ENCODE measurements around the gene ARHGAP1.

ARHGAP1 gene

GRCh38 chr11:46698597-46698996 is 1.8 kb downstream of the ARHGAP1 start:
- H3K9me3 ChIP-seq (ENCODE audit: insufficient read depth, low read length): no peaks in the 10 kb centered on the region
- H3K4me3 ChIP-seq (ENCODE audit: insufficient read length, low read depth): no peak overlapping the region
- TF ChIP-seq YY1 (IDR thresholded peaks at IDR 0.05; ENCODE audit: insufficient read depth, insufficient read length): no peak
- TF ChIP-seq ZNF274 (IDR thresholded peaks at IDR 0.05; ENCODE audit: low read depth, low read length): no peak
- TF ChIP-seq SUZ12 (IDR thresholded peaks at IDR 0.05; ENCODE audit: extremely low read depth, insufficient read depth, insufficient read length): no peak
- H3K36me3 ChIP-seq (ENCODE audit: insufficient read depth, insufficient read length, low read length): peaks cover 49% of the 10 kb centered on the region
- peaks cover 11% of the 10 kb centered on the region for H3K4me1 ChIP-seq (ENCODE audit: insufficient read depth, insufficient read length)
- H3K9ac ChIP-seq (ENCODE audit: insufficient read length, low read depth): no peak overlapping the region
- DNase-seq (ENCODE audit: low read depth, low spot score): no peak
- H3K27me3 ChIP-seq (ENCODE audit: insufficient read depth, insufficient read length): no peaks in the 10 kb centered on the region

- Histone ChIP-seq H3K27me3 (ENCODE audit: insufficient read depth, insufficient read length) (no peaks in the 10 kb centered on the region), H3K36me3 (ENCODE audit: insufficient read depth, insufficient read length, low read length) (peaks cover 47% of the 10 kb centered on the region), H3K9me3 (ENCODE audit: insufficient read depth, low read length) (no peaks in the 10 kb centered on the region), H3K9ac (ENCODE audit: insufficient read length, low read depth) (no peak overlapping the region), H3K4me3 (ENCODE audit: insufficient read length, low read depth) (no peak overlapping the region), H3K4me1 (ENCODE audit: insufficient read depth, insufficient read length) (peaks cover 11% of the 10 kb centered on the region)
- no peak for DNase-seq (ENCODE audit: low read depth, low spot score)
- TF ChIP-seq ZNF274 (IDR thresholded peaks at IDR 0.05; ENCODE audit: low read depth, low read length): no peak
- TF ChIP-seq YY1 (IDR thresholded peaks at IDR 0.05; ENCODE audit: insufficient read depth, insufficient read length): no peak
- no peak for TF ChIP-seq SUZ12 (IDR thresholded peaks at IDR 0.05; ENCODE audit: extremely low read depth, insufficient read depth, insufficient read length)
These were observed 2.7 kb downstream of the ARHGAP1 start for GRCh38 chr11:46697723-46698122.

GRCh38 chr11:46697303-46697702 is 3.1 kb downstream of the ARHGAP1 start:
- no peaks in the 10 kb centered on the region for H3K9me3 ChIP-seq (ENCODE audit: insufficient read depth, low read length)
- no peak overlapping the region for H3K4me3 ChIP-seq (ENCODE audit: insufficient read length, low read depth)
- H3K27me3 ChIP-seq (ENCODE audit: insufficient read depth, insufficient read length): no peaks in the 10 kb centered on the region
- peaks cover 45% of the 10 kb centered on the region for H3K36me3 ChIP-seq (ENCODE audit: insufficient read depth, insufficient read length, low read length)
- DNase-seq (ENCODE audit: low read depth, low spot score): no peak
- no peak for TF ChIP-seq YY1 (IDR thresholded peaks at IDR 0.05; ENCODE audit: insufficient read depth, insufficient read length)
- H3K4me1 ChIP-seq (ENCODE audit: insufficient read depth, insufficient read length): peaks cover 11% of the 10 kb centered on the region
- H3K9ac ChIP-seq (ENCODE audit: insufficient read length, low read depth): no peak overlapping the region

DNA sequence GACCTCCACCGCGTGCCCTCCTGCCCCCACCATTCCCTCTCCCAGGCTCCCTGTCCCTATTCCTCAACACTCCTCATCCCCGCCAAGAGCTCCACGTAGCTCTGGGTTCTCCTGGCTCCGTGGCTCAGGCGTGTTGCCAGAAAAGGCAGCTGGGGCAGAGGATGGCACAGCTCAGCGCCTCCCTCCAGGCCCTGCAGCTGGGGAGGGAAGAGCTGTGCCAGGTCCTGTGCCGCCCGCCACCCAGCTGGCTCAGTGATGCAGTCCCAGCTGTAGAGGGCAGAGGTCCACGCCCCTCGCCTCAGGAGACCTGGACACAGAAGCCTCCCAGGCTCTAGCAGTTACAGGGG is 4.2 kb downstream of the ARHGAP1 start:
- no peak for TF ChIP-seq ZNF274 (IDR thresholded peaks at IDR 0.05; ENCODE audit: low read depth, low read length)
- TF ChIP-seq YY1 (IDR thresholded peaks at IDR 0.05; ENCODE audit: insufficient read depth, insufficient read length): no peak
- no peak for TF ChIP-seq SUZ12 (IDR thresholded peaks at IDR 0.05; ENCODE audit: extremely low read depth, insufficient read depth, insufficient read length)
- Histone ChIP-seq H3K4me3 (ENCODE audit: insufficient read length, low read depth) (no peak overlapping the region), H3K9ac (ENCODE audit: insufficient read length, low read depth) (no peak overlapping the region), H3K4me1 (ENCODE audit: insufficient read depth, insufficient read length) (peaks cover 11% of the 10 kb centered on the region), H3K27me3 (ENCODE audit: insufficient read depth, insufficient read length) (no peaks in the 10 kb centered on the region), H3K36me3 (ENCODE audit: insufficient read depth, insufficient read length, low read length) (peaks cover 44% of the 10 kb centered on the region), H3K9me3 (ENCODE audit: insufficient read depth, low read length) (no peaks in the 10 kb centered on the region)
- no peak for DNase-seq (ENCODE audit: low read depth, low spot score)

DNA sequence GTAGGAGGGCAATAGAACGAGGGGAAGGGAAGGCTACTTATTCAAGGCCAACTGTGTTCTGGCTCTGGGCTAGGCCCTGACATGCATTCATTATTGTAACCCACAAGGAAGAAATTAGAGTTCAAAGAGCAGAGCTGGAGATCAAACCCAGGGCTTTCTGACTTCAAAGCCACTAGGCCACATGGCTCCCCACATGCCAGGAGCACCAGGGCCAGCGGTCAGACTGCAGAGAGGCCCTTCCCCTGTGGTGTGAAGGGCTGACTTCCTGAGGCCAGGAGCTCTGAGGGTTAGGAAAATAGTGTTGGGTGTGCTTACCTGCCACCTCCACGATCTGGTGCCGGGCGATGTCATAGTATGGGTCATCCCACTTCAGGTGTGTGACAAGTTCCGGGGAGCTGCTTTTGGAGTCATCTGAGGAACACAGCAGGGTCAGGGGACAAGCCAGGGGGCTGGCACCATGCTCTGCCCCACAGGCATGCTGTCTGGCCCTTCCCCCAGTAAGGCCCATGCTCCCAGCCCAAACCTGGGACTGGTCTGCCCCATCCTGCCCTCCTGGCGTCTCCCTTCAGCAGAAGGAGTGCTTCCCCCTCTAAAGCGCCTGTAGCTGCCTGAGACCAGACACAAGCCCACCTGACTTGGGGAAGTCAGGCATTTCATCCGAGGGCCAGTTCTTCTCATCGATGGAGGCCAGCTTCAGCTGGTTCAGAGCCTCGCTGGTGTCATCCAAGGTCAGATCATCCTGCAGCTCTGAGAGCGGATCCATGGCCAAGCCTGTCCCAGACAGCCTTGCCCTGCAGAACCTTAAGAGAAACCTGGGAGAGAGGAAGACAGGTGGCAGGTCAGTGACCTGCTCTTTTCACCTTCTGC is 4.8 kb downstream of the ARHGAP1 start:
- Histone ChIP-seq H3K4me1 (ENCODE audit: insufficient read depth, insufficient read length) (peaks cover 11% of the 10 kb centered on the region), H3K36me3 (ENCODE audit: insufficient read depth, insufficient read length, low read length) (peaks cover 50% of the 10 kb centered on the region), H3K27me3 (ENCODE audit: insufficient read depth, insufficient read length) (no peaks in the 10 kb centered on the region), H3K9me3 (ENCODE audit: insufficient read depth, low read length) (no peaks in the 10 kb centered on the region), H3K4me3 (ENCODE audit: insufficient read length, low read depth) (no peak overlapping the region), H3K9ac (ENCODE audit: insufficient read length, low read depth) (no peak overlapping the region)
- DNase-seq (ENCODE audit: low read depth, low spot score): no peak
- TF ChIP-seq SUZ12 (IDR thresholded peaks at IDR 0.05; ENCODE audit: extremely low read depth, insufficient read depth, insufficient read length) (no peak), ZNF274 (IDR thresholded peaks at IDR 0.05; ENCODE audit: low read depth, low read length) (no peak), YY1 (IDR thresholded peaks at IDR 0.05; ENCODE audit: insufficient read depth, insufficient read length) (no peak)

- peaks cover 11% of the 10 kb centered on the region for H3K4me1 ChIP-seq (ENCODE audit: insufficient read depth, insufficient read length)
- H3K27me3 ChIP-seq (ENCODE audit: insufficient read depth, insufficient read length): no peaks in the 10 kb centered on the region
- H3K9ac ChIP-seq (ENCODE audit: insufficient read length, low read depth): no peak overlapping the region
- peaks cover 55% of the 10 kb centered on the region for H3K36me3 ChIP-seq (ENCODE audit: insufficient read depth, insufficient read length, low read length)
- no peaks in the 10 kb centered on the region for H3K9me3 ChIP-seq (ENCODE audit: insufficient read depth, low read length)
- no peak for DNase-seq (ENCODE audit: low read depth, low spot score)
- no peak overlapping the region for H3K4me3 ChIP-seq (ENCODE audit: insufficient read length, low read depth)
- TF ChIP-seq ZNF274 (IDR thresholded peaks at IDR 0.05; ENCODE audit: low read depth, low read length): no peak
- TF ChIP-seq YY1 (IDR thresholded peaks at IDR 0.05; ENCODE audit: insufficient read depth, insufficient read length): no peak
- TF ChIP-seq SUZ12 (IDR thresholded peaks at IDR 0.05; ENCODE audit: extremely low read depth, insufficient read depth, insufficient read length): no peak
These were observed 5.8 kb downstream of the ARHGAP1 start for GRCh38 chr11:46694607-46695006.

DNA sequence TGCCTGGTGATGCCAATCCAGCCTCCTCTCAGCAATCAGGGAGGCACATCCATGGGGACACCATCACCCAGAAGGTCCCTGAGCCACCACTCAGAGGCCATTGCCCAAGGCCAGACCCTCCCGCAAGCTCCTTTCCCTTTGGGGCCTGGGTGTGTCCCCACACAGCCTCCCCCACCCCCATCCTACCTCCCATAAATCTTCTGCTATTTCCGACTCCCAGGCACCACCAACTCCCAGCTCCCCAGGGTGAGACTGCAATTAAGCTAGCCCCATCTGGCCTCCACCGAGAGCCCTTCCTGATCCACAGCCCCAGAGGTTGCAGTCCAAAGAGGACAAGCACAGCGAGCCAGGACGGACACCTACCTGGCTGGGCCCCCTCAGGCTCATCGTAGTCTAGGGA is 6.3 kb downstream of the ARHGAP1 start:
- TF ChIP-seq SUZ12 (IDR thresholded peaks at IDR 0.05; ENCODE audit: extremely low read depth, insufficient read depth, insufficient read length) (no peak), ZNF274 (IDR thresholded peaks at IDR 0.05; ENCODE audit: low read depth, low read length) (no peak), YY1 (IDR thresholded peaks at IDR 0.05; ENCODE audit: insufficient read depth, insufficient read length) (no peak)
- peaks cover 58% of the 10 kb centered on the region for H3K36me3 ChIP-seq (ENCODE audit: insufficient read depth, insufficient read length, low read length)
- H3K27me3 ChIP-seq (ENCODE audit: insufficient read depth, insufficient read length): no peaks in the 10 kb centered on the region

More for the DNA sequence above, 6.3 kb downstream of the ARHGAP1 start:
- Histone ChIP-seq H3K4me3 (ENCODE audit: insufficient read length, low read depth) (no peak overlapping the region), H3K9me3 (ENCODE audit: insufficient read depth, low read length) (no peaks in the 10 kb centered on the region), H3K9ac (ENCODE audit: insufficient read length, low read depth) (no peak overlapping the region), H3K4me1 (ENCODE audit: insufficient read depth, insufficient read length) (peaks cover 11% of the 10 kb centered on the region)
- DNase-seq (ENCODE audit: low read depth, low spot score): no peak
